Osteocyte (in vitro differentiated cells): ENCODE data around the gene PLXNB3. TPM values are rescaled to one million over a fixed set of nuclear protein-coding genes. Genes with fewer than 3 reads are reported as not detected.

Experiments used
- DNase-seq: peaks from one replicate; pipeline ENCODE4 v3.0.0; 2021; ENCODE audit warnings: mixed read lengths; ENCODE audit not compliant: unreplicated experiment; ENCODE audit errors: extremely low spot score
- H3K27ac Mint-ChIP-seq: one replicate; pipeline ENCODE4 v1.8.0; 2021; ENCODE audit warnings: mild to moderate bottlenecking, mixed read lengths; ENCODE audit not compliant: unreplicated experiment
- H3K27me3 Mint-ChIP-seq: one replicate; pipeline ENCODE4 v1.8.0; 2021; ENCODE audit warnings: mixed read lengths; ENCODE audit not compliant: unreplicated experiment
- H3K36me3 Mint-ChIP-seq: one replicate; pipeline ENCODE4 v1.8.0; 2021; ENCODE audit warnings: mixed read lengths; ENCODE audit not compliant: unreplicated experiment
- H3K4me1 Mint-ChIP-seq: one replicate; pipeline ENCODE4 v1.8.0; 2021; ENCODE audit warnings: mixed read lengths; ENCODE audit not compliant: unreplicated experiment
- H3K4me3 Mint-ChIP-seq: one replicate; pipeline ENCODE4 v1.8.0; 2021; ENCODE audit warnings: mild to moderate bottlenecking, moderate library complexity, mixed read lengths; ENCODE audit not compliant: unreplicated experiment
- H3K9me3 Mint-ChIP-seq: one replicate; pipeline ENCODE4 v1.8.0; 2021; ENCODE audit warnings: mixed read lengths; ENCODE audit not compliant: unreplicated experiment
- CTCF ChIP-seq: fragments of 200-600 bp; sonication (generic); IDR thresholded peaks from 2 replicates; pipeline ENCODE4 v1.5.0; 2021; ENCODE audit warnings: antibody characterized with exemption, mild to moderate bottlenecking, moderate library complexity
- total RNA-seq: library from RNA; stranded (reverse); gene quantifications from 2 replicates; pipeline ENCODE4 v1.2.1, GENCODE V29; 2021

PLXNB3 gene
- total RNA-seq, 1 donor from 2014 or later = 8.7 TPM

- no peaks in the 10 kb centered on the region for H3K27me3 Mint-ChIP-seq
- peaks cover 4% of the 10 kb centered on the region for H3K4me1 Mint-ChIP-seq
- no peak overlapping the region for H3K27ac Mint-ChIP-seq
- H3K36me3 Mint-ChIP-seq = peaks cover 18% of the 10 kb centered on the region
- peaks cover 12% of the 10 kb centered on the region for H3K9me3 Mint-ChIP-seq
- DNase-seq = no peak
- no peak for TF ChIP-seq CTCF
- no peak overlapping the region for H3K4me3 Mint-ChIP-seq
Observed at GRCh38 chrX:153733651-153734240, 30.3 kb upstream of the PLXNB3 start.

GRCh38 chrX:153734871-153735270 is 29.2 kb upstream of the PLXNB3 start:
- no peak for DNase-seq
- no peak overlapping the region for H3K27ac Mint-ChIP-seq
- peaks cover 4% of the 10 kb centered on the region for H3K4me1 Mint-ChIP-seq
- H3K36me3 Mint-ChIP-seq = peaks cover 18% of the 10 kb centered on the region
- H3K27me3 Mint-ChIP-seq = no peaks in the 10 kb centered on the region
- peaks cover 12% of the 10 kb centered on the region for H3K9me3 Mint-ChIP-seq
- no peak for TF ChIP-seq CTCF
- no peak overlapping the region for H3K4me3 Mint-ChIP-seq

- Mint-ChIP-seq H3K4me3 (no peak overlapping the region), H3K27ac (no peak overlapping the region), H3K9me3 (peaks cover 12% of the 10 kb centered on the region), H3K36me3 (peaks cover 18% of the 10 kb centered on the region), H3K27me3 (no peaks in the 10 kb centered on the region), H3K4me1 (peaks cover 4% of the 10 kb centered on the region)
- DNase-seq = no peak
- TF ChIP-seq CTCF = no peak
Observed at GRCh38 chrX:153735274-153735673, 28.8 kb upstream of the PLXNB3 start.

- H3K27ac Mint-ChIP-seq = no peak overlapping the region
Observed at GRCh38 chrX:153736071-153736820, 27.8 kb upstream of the PLXNB3 start.

More at GRCh38 chrX:153736071-153736820, 27.8 kb upstream of the PLXNB3 start:
- no peaks in the 10 kb centered on the region for H3K27me3 Mint-ChIP-seq
- no peak for DNase-seq
- no peak for TF ChIP-seq CTCF
- peaks cover 11% of the 10 kb centered on the region for H3K9me3 Mint-ChIP-seq
- peaks cover 18% of the 10 kb centered on the region for H3K36me3 Mint-ChIP-seq
- H3K4me3 Mint-ChIP-seq = no peak overlapping the region
- H3K4me1 Mint-ChIP-seq = peaks cover 2% of the 10 kb centered on the region
